Eye (tissue), 1 donor: ENCODE measurements around the gene NUDT22.

Experiments used
- DNase-seq: peaks from one replicate; pipeline ENCODE4 v3.0.0-alpha.2; 2015

NUDT22 gene

DNA sequence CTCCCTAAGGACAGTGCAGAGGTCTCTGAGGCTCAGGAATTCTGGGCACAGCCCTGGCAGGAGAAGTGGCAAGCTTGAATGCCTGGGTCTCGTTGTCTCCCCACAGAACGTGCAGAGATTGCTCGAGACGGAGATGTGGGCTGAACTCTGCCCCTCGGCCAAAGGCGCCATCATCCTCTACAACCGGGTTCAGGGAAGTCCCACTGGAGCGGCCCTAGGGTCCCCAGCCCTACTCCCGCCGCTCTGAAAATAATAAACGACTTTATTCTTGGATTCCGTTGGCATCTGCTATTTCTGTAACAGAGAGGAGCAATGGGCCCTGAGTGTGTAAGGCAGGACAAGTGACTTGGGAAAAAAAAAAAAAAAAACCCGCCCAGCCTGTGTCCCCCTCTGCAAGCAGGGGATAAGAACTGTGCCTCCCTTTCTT, 3.7 kb downstream of the NUDT22 start:
- DNase-seq = no peak

DNA sequence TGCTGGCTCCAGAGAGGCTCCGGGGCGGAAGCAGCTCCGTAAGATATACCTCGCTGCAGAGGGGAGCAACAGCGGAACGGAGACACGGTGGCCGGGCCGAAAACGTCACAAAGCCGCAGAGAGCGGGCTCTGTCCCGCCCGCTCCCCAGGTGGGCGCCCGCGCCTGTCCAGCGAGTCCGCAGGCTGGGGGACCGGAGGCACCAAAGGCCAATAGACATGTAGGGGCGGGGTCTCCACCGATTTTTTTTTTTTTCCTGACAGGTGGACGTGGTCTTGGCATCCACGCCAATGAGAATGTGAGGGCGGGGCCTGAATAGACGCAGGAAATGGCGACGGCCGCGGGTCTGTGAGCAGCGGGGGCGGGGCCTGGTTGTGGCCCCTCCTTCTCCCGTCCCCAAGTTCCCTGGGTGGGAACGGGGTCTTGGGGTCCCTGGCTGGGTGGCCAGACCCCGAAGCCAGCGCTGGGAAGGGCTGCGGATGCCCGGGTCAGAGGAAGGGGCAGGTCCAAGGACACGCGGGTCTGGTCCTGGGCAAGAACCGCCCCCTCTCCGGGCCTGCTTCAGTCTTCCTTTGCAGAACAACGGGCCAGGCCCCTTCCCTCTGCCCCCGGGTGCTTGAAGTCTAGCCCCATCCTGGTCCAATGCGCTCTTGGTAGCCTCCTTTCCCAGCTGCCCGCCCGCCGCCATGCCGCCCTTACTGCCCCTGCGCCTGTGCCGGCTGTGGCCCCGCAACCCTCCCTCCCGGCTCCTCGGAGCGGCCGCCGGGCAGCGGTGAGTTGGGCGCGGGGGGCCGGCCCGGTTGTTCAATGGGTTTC, 4.3 kb downstream of the NUDT22 start, which contains the start of gene DNAJC4:
DNAJC4 (plus strand) TSS at position 378 of the 814 bp plus-strand sequence; CDS start at position 685, 307 bp downstream.
- DNase-seq = peak; percentile 98

DNA sequence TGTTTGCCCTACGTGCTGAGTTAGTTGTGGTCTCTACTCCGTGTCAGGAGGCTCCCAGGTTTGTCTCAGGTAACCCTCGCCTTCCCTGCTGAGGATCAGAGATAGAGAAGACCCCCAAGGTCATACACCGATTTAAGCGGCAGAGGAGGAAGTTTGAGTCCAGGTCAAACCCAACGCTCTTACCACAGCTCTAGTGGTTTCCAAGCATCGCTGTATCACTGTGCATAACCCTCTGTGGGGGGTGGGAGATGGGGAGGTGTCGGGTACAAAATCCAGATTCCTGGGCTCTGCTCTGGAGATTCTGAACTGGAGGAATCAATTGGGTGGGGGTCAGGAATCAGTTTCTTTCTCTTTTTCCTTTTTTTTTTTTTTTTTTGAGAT, 4.9 kb downstream of the NUDT22 start:
- DNase-seq = no peak

DNA sequence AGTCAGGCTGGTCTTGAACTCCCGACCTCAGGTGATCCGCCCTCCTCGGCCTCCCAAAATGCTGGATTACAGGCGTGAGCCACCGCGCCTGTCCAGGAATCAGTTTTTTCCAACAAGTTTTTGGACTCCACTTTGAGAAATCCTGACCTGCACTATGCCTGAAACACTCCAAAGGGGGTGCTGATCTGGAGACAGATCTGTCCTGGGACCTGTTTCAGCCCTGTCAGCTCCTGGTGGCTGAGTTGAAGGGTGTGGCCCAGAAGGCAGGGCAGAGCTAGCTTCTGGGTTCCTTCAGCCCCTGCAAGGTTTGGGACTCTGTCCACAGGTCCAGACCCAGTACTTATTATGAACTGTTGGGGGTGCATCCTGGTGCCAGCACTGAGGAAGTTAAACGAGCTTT, 5.5 kb downstream of the NUDT22 start:
- DNase-seq = no peak

DNA sequence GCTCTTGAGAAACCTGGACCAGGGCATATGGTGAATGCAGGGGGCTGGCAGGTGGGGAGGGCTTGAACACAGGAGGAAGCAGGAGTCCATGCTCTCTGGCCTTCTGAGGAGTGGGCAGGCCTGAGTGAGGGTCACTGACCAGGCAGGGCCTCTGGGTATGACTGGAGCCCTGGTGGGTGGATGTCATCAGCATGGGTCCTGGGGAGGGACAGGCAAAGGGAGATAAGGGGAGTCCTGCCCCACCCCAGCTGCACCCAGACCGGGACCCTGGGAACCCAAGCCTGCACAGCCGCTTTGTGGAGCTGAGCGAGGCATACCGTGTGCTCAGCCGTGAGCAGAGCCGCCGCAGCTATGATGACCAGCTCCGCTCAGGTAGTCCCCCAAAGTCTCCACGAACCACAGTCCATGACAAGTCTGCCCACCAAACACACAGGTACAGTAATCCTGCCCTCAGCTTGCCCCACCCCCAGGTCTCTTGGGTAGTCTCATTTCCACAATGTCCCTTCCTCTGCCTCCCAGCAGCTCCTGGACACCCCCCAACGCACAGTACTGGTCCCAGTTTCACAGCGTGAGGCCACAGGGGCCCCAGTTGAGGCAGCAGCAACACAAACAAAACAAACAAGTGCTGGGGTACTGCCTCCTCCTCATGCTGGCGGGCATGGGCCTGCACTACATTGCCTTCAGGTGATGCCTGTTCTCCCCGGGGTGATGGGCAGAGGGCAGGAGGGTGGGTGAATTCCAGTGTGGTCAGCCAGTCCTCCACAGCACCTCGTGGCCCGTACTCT, 6.3 kb downstream of the NUDT22 start:
- DNase-seq = no peak

DNA sequence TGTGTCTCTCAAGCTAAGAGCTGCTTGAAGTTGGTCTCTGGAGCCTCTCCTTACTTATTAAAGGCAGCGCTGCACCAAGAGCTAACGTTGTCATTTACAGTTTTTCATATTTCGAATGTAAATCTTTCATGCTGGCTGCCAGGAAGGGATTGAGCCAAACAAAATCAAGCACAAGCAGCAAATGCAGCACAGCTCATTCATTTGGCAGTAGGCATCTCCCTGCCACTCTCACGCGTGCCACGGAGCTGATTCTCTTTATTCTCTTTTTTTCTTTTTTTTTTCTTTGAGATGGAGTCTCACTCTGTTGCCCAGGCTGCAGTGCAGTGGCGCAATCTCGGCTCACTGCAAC, 6.9 kb downstream of the NUDT22 start:
- no peak for DNase-seq

DNA sequence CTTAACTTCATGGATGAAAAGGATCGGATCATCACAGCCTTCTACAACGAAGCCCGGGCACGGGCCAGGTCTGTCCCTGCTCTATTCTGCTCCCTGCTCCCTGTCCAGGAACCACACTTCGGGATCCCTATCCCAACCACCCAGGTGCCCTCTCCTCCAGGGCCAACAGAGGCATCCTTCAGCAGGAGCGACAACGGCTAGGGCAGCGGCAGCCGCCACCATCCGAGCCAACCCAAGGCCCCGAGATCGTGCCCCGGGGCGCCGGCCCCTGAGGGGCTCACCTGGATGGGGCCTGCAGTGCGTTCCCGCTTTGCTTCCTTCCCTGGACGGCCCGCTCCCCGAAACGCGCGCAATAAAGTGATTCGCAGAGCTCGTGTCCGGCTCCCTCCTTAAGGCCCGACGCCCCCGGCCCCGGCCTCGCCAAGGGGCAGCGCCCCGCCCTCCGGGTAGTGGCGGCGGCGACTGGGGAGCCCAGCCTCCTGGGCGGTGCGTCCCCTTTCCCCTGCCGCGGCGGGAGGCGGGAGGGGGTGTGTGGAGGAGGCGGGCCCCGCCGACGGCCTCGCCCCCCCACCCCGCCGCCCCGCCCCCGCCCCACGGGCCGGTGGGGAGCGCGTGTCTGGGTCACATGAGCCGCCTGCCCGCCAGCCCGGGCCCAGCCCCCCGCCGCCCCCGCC, 8.0 kb downstream of the NUDT22 start, which contains the start of gene VEGFB:
VEGFB (plus strand) TSS at position 672 of the 674 bp plus-strand sequence. CDS start 250 bp downstream, outside the sequence.
- peak; percentile 68 for DNase-seq

DNA sequence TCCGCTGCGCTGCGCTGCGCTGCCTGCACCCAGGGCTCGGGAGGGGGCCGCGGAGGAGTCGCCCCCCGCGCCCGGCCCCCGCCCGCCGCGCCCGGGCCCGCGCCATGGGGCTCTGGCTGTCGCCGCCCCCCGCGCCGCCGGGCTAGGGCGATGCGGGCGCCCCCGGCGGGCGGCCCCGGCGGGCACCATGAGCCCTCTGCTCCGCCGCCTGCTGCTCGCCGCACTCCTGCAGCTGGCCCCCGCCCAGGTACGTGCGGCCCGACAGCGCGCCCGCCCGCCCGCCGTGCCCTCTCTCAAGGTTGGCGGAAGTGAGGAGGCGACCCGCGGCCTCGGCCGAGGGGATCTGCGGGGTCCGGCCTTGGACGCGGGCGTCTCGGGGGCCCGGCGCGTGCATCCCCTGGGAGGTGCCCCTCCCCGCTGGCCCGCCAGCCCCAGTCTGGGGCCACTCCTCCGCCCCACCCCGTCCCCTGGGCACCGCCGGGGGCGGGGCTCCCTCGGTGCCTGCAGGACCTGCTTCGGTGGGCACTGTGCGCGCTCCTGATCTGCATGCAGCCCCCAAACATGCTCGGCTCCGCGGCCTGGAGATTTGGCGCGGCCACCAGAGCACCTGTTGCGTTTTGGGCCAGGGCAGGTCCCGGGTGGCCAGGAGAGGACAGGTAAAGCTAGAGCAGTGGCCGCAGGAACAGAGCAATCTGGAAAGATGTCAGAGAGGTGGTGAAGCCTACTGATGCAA, 8.7 kb downstream of the NUDT22 start:
- no peak for DNase-seq

DNA sequence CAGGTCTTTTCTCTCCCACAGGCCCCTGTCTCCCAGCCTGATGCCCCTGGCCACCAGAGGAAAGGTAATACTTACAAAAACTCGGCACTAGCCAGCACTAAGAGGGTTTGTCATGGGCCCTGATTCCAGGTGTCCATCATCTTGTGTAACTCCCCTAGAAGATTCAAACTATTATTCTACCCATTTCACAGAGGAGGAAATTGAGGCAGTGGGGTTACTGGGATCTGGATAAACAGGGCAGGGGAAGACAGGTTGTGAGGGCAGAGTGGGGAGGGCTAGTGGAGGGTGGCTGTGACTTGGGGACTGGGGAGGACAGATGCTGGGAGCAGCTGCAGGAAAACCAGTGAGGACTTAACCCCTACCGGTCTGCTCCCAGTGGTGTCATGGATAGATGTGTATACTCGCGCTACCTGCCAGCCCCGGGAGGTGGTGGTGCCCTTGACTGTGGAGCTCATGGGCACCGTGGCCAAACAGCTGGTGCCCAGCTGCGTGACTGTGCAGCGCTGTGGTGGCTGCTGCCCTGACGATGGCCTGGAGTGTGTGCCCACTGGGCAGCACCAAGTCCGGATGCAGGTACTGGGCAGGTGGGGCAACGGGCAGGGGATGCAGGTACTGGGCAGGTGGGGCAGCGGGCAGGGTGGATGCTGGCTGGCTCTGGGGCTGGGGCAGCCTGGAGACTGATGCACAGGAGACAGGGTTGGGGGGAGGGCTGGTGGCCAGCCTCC, 9.5 kb downstream of the NUDT22 start:
- DNase-seq = no peak

DNA sequence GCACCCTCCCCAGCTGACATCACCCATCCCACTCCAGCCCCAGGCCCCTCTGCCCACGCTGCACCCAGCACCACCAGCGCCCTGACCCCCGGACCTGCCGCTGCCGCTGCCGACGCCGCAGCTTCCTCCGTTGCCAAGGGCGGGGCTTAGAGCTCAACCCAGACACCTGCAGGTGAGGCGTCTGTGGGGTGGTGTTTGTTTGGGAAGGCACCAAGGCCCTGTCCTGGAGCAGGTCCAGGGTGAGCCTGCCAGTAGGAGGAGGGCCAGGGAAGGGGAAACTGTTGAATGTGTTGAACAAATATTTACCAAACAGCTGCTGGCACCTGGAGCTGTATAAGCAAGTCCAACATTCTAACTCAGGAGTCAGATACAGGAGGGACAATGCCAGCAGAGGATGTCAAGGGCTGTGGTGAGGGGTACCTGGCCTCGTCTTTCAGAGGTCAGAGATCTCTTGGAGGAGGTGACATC, 11.4 kb downstream of the NUDT22 start:
- no peak for DNase-seq

DNA sequence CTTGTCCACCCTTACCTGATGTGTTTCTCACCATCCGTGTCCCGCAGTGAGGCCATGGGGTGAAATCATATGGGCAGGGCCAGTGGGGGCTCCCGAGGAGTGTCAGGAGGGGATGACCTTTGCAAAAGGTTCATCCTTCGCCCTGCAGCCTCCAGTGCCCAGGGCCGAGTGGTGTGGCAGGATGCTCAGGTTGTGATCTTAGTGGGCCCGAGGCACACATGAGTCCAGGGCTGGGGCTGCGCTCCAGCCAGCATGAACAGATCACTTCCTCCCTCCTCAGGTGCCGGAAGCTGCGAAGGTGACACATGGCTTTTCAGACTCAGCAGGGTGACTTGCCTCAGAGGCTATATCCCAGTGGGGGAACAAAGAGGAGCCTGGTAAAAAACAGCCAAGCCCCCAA, 12.0 kb downstream of the NUDT22 start:
- DNase-seq = no peak

DNA sequence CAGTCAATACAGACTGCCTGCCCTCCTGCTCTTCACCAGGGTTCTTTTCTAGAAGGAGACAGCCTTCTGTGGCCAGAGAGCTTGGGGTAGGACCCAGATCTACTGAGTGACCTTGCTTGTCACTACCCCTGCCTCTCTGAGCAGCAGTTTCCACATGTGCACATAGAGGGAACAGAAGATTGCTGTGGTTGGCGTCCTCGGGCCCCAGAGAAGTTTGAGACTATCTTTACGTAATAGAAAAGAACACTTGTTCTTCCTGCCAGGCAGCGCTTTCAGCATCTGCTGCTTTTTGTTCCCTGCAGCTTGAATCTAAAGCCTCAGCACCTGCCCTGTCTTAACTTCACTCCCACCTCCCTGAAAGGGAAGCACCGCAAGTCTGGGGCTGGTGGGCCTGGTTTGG, 12.9 kb downstream of the NUDT22 start:
- no peak for DNase-seq

DNA sequence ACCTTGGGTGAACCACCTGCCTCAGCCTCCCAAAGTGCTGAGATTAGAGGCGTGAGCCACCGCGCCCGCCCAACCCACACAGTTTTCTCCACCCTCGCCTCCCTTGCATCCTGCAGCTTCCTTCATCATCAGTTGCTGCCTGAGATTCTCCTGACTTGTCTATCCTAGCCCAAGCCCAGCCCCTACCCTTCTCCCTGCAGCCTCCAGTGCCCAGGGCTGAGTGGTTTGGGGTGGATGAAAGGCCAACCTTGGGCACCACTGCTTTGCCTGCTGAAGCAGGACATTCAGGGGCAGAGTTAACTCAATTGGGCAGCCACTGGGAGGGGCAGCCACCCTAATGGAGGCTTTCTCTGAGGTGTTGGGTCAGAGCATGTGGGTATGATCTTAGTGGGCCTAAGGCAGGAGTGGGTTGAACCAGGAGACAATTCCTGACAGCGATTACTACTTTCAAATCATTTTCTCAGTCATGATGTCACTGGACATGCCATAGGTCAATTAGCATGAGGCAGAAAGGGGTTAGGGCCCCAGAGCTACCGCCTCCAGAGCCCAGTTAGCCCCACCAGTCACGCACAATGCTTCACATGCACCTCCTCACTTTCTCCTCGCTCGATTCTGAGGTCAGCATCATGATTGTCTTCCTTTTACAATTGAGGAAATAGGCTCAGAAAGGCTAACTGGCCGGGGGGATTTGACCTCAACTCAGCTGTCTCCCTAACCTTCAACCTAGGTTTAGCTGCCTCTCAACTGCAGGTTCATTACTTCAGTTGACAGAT, 13.8 kb downstream of the NUDT22 start:
- DNase-seq = no peak

DNA sequence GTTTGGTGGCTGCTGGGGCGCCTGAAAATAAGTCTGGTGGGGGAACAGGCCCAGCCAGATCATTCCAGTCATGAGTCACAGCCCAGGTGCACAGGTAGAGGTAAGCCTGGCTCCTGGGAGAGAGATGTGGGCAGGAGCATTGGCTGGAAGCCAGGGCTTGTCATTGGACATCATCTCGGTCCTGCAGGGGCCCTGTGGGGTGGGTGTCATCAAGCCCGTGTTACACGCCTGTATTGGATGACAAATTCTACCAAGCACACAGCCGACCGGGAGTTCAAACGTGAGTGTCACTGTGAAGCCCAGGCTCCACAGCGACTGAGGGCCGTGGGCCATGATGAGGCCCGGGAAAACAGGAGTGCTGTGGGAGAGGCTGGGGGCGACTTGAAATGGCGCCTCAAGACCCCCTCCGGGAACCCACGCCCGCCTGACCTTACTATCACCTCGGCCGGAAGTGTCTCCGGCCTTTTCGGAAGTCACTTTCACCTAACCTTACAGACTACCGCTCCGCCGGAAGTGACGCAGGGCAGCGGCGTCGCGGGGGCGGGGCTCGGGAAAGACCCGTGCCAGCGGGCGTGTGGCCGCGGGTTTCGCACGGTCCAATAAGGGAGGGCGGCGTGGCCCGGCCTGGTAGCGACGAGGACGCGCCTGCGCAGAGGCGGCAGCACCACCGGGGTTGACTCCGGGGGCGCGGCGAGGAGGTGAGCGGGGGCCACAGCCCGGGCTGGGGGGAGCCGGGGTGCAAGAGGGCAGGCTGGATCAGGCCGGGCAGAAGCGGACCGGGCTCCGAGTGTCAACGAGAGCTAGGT, 14.6 kb downstream of the NUDT22 start, which contains the start of gene FKBP2:
FKBP2 (plus strand) TSS at position 661 of the 806 bp plus-strand sequence. CDS start 1,293 bp downstream, outside the sequence.
- peak; percentile 98 for DNase-seq

DNA sequence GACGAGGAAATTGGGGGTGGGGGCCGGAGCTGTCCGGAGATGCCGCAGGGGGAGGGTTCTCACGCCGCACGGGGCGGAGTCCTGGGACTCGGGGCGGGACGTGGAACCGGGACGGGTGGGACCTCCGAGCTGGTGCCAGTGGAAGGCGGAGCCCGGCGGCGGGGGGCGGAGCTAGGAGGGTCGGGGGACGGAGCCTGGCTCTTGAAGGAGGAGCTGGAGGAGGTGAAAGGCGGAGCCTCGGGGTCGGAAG, 15.1 kb downstream of the NUDT22 start:
- DNase-seq = peak; percentile 100

DNA sequence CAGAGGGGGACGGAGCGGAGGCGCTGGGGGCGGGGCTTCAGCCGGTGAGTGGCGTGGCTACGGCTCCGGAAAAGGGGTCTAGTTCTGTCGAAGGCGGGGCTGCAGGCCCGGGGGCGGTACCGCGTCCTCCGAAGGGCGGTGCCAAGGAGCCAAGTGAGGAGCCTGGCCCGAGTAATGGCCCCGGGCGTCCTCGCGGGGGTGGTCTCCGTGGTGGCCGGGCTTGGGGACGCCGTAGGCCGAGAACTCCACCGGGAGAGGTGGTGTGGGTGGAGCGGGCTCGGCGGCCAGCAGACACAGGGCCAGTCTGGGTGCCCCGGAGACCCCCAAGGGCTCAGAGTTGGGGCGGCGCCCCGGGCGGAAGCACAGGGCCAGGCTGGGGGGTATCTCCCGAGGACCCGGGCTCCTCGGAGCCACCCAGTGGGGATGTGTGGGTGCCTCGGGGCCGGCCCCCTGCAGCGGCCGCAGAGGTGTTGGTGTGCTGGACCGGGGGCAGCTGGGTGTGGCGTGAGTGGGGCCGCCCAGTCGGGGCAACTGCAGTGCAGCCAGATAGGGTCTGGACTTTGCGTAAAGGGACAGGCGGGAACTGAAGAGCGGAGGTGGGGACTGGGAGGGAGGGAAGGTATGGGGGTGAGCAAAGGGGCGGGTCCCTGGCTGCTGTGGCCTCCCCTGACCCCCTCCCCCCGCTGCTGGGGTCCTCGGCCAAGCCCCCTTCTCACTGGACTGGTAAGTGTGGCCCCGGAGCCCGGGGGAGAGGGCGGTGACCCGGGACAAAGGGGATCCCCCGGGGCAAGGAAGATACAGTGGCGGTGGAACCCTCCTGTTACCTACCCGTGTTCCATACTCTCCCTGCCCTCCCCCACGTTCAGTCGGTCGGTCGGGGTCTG, 15.7 kb downstream of the NUDT22 start:
- peak; percentile 63 for DNase-seq

DNA sequence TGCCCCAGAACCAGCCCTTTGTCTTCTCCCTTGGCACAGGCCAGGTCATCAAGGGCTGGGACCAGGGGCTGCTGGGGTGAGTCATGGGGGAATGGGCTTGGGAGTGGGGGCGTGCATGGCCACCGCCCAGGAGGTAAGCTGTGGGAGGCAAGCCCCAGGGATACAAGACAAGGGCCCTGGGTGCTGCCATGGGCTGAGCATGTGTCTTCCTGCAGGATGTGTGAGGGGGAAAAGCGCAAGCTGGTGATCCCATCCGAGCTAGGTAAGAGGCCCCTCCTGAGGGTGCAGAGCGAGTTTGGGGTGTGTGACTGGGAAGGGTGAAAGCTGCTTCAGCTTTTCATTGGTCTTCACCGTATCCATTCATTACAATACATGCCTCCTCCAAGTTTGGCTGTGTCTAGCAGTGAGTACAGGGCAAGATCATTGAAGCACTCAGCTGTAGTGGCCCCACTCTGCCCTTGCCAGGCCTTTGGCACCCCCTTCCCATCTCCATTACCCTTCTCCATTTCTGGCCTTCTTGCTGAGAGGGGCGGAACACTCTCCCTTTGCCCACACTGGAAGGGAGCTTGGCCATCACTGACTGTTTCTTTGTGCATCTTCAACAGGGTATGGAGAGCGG, 17.3 kb downstream of the NUDT22 start:
- DNase-seq = no peak

DNA sequence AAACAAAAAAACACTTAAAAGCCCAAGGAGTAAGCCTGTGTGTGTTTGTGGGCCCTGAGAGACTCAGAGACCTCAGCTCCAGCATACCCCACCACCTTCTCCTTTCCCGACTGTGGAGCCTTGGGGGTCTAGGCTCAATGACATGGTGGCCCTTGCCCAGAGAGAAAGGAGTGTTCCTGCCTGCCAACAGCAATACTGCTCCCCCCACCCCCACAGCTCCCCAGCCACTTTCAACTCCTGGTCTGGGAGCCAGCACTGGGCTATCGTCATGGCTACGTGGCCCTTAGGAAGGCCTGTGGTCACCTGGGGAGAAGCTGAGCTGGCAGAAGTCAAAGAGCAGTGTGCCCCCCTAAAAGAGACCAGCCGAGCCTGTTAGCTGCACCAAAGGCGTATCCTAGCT, 18.0 kb downstream of the NUDT22 start:
- no peak for DNase-seq

DNA sequence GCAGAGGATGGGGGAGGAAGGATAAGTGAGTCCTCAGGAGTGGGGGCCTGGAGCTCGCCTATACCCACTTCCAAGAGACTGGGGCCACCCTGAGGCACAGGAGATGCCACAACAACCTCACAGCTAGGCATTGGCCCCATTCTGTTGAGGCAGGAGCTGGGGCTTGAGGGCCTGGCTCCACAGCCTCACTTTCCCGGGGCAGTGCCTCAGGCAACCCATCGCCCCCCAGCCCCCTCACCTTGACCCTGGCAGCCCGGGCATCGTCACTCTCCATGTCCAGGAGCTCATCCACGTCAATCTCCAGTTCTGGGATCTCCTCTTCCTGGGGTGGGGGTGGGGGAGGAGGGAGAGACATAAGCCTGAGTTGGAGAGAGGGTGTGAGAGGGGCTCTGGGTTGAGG, 18.9 kb downstream of the NUDT22 start:
- DNase-seq = no peak
